Epidermal melanocyte (primary cell): ENCODE measurements around the gene PCDH9.

ENCODE experiments used
- DNase-seq: peaks from one replicate; pipeline ENCODE4 v3.0.0; 2011; ENCODE audit warnings: low spot score; ENCODE audit not compliant: insufficient read length

Gene PCDH9

GRCh38 chr13:66483712-66484111 lies 746.4 kb downstream of the PCDH9 start:
- DNase-seq: no peak

DNA sequence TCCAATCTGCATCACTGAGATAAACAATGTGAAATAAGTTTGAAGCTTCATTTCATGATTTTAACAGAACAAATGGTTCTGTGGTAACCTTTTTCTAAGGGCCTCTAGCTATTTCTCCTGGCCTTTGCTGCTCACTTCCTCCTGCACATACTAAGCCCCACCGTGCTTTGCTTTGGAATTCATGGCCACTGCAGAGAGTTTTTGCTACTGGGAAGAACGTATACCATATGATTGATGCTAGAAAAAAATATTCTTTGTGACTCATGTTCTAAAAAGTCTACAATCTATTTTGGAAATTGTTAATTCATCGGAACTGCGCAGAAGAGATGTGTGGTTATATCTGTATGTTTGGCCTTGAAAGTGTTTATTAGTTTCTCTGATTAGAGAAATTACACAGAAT lies 747.3 kb downstream of the PCDH9 start:
- DNase-seq: no peak

- no peak for DNase-seq
These were observed 752.3 kb downstream of the PCDH9 start for GRCh38 chr13:66477816-66478215.

- DNase-seq: no peak
These were observed 755.1 kb downstream of the PCDH9 start for GRCh38 chr13:66475061-66475460.

GRCh38 chr13:66469745-66470144 lies 760.4 kb downstream of the PCDH9 start:
- no peak for DNase-seq

- DNase-seq: no peak
These were observed 761.5 kb downstream of the PCDH9 start for GRCh38 chr13:66468656-66469055.

- no peak for DNase-seq
These were observed 767.9 kb downstream of the PCDH9 start for GRCh38 chr13:66462187-66462586.

DNA sequence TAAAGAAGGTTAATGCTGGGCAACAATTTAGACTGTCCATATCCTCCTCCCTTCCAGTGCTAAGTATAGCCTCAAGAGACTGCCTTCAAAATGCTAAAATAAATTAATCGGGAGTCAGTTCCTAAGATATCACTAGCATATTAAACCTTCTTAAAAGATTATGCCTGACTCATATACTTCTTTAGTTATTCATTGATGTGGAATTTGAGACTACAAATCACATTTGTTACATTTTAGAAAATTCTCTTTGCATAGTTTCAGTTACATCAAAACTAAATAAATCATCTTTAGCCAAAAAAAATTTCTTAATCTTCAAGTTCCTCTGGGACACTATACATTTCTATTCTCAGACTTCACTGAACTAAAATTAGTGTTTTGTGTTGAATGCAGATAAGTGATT lies 769.1 kb downstream of the PCDH9 start:
- no peak for DNase-seq

DNA sequence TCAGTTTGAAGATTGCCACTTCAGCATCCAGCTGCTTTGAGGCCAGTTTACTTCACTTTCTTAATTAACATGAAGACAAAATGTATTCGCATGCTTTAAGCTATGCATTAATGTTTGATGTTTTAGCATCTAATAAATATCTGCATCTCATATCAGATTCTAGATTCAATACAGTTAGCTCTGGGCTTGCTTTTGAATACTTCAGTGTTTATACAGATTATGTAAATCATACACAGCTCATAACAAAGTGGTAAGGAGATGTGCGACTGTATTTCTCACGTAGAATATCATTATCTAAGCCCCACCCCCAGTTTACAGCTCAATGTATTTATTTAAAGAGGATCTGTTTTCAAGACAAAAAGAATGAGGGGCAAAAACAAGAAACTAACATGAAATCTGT lies 770.5 kb downstream of the PCDH9 start:
- DNase-seq: no peak

DNA sequence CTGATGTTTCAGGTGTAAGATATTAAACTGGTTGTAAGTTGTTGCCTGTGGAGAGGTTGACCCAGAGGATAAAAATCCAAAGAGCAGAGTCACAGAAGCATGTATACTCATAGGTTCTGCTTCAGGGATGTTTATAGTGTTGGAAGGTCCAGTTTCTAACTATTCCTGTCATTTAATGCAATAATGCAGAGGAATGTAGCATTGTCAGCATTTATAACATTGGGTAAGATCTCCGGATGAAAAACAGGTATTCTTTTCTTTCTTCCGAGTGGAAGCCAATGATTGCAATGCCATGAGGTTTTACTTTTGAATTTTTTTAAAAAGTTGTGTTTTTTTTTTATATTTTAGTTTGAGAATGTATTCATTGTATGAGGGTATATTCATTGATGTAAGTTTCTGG lies 771.0 kb downstream of the PCDH9 start:
- DNase-seq: no peak

DNA sequence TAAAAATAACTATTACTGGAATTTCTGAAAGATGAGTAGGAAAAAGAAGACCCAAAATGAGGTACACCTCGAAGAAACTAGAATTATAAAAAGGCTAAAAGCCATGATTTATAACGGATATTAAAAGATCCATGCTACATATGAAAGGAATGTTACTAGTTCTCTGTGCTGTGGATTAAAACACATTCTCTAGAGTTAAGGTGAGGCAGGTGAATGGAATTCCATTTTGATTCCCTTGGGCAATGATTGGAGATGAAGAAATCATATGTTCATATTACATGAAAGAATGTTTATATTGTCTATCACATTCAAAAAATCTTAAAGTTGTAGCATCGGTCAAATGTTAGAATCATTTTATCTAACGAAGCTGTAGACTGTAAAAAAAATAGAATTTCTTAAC lies 783.7 kb downstream of the PCDH9 start:
- DNase-seq: no peak

DNA sequence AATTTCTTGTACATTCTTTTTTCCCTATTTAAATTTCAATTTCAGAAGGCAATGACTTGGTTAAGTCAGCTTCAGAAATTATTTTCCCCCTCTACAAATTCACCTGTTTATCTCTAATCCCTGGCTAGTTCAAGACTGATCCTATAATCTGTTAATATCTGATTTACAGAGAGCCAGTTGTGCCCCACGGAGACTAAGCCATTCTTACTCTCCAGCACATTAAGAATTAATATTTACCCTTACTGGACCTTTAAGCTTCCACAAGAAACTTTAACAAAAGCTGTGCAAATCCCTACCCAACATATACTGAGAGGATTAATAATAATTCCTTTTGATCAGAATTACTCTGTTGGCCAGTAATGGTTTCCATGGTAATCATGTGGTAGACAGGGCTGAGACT lies 786.2 kb downstream of the PCDH9 start:
- no peak for DNase-seq

DNA sequence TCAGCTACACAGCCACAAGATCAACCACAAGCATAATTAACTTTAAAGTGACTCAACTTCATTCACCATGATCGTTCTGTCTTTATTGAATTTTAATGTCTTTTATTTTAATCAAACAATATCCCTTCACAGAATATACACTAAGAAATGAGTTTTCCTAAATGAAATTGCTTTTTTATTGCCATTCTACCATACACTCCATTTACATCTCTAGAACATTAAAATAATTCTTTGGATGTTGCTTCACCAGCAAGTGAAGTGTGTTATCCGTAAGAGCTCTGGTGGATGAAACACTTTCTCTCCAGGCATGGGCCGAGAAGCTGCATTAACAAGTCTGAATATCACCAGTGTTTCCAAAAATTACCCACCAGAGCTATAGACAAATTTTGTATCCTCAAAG lies 789.2 kb downstream of the PCDH9 start:
- no peak for DNase-seq

GRCh38 chr13:66430728-66431127 lies 799.4 kb downstream of the PCDH9 start:
- no peak for DNase-seq

GRCh38 chr13:66430269-66430668 lies 799.9 kb downstream of the PCDH9 start:
- no peak for DNase-seq

DNA sequence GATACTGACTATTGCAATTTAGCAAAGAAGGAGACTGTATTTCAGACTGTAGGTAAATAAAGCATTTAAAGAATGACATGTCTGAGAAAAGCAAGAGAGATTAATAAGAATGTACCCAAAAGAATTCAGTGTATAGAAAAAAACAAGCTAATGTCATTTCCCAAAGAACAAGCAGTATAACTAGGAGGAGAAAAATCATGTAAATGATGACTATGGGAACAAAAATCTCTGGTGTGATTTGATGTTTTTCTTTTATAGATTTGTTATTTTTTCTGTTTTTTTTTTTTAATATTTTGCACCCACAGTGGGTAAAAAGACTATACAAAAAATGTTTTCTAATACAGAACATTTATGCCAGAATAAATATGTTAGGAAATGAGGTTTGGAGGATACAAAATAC lies 801.0 kb downstream of the PCDH9 start:
- no peak for DNase-seq

DNA sequence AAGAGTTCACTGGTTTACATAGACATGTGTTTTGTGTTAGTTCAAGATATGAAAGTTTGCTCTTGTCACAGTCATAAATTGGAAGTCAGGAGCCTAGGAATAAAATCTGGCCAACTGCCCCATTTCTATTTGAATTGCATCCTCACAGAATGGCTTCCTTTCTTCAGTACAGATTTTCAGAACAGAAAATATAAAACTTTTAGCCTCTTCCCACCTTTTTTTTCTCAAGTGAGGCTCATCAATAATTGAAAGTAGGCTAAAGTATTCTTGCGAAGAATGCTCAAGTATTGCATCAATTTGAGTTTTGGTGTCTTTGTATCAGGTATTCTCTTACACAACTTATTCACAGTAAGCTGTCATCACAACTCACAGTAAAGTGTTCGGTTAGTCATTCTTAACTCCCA lies 802.7 kb downstream of the PCDH9 start:
- no peak for DNase-seq

GRCh38 chr13:66425741-66426140 lies 804.4 kb downstream of the PCDH9 start:
- no peak for DNase-seq

DNA sequence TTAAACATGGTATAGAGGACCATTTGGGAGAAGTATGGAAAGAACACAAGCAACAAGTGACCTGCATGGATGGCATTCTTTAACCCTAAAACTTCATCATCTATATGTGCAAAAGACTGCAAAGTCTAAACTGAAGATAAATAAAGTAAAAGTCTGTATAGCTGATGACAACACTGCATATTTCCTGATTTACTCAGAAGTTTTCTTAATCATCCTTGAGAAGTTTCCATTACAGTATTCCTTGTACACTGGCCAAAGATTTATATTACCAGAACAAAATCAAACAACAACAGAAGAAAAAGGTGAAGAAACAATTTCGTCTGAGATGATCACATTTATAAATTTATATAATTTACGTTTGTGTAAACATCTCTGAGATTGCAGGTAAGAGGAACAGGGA lies 805.7 kb downstream of the PCDH9 start:
- no peak for DNase-seq

GRCh38 chr13:66415444-66415843 lies 814.7 kb downstream of the PCDH9 start:
- no peak for DNase-seq

GRCh38 chr13:66414066-66414800 lies 815.9 kb downstream of the PCDH9 start:
- no peak for DNase-seq

GRCh38 chr13:66410314-66410713 lies 819.8 kb downstream of the PCDH9 start:
- no peak for DNase-seq

DNA sequence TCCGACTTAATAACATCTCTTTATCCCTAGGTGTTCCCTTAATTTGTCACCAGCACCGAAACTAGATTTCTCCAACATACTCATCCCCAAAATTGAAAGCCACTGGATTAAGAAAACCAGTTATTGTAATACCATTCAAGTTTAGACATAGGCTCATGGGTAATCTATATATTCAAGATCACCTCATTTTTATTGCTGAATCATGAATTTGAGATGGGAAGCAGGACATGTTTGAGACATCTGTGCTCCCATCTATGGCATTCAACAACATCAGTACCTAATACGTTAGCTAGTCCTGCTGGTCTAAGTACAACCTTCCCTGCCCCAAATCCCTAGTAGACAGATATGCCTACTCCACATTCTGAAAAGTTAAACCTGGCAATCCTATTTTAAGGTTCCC lies 820.6 kb downstream of the PCDH9 start:
- no peak for DNase-seq

DNA sequence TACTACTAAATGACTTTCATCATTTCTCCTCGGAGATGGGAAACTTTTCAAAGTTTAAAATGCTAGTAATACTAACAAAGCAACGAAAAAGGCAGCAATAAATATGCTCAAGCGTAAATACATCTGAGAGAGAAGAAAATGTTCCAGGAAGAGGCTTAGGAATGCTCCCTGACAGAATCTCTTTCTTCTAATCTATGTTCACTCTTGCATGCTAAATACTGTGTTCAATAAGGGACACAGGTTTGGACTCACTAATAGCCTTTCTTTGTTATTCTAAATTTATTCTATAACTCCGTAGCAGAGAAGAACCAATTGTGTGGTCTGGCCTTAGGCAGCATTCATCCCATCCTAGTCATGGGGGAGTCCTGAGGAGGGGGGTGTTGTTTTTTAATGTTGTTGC lies 823.0 kb downstream of the PCDH9 start:
- DNase-seq: no peak
